Right atrium auricular region (tissue), 2 donors: ENCODE results near the gene CACNA1C. TPM values are rescaled to one million over a fixed set of nuclear protein-coding genes. Genes with fewer than 3 reads are reported as not detected.

Experiments used
- DNase-seq: peaks from one replicate; pipeline ENCODE4 v3.0.0-alpha.2; 2019; ENCODE audit warnings: low spot score
- H3K27ac ChIP-seq, 2 donors: fragments of 200-600 bp; sonication (generic); 1 replicate in 1 of 2; 2 replicates in 1 of 2; pipeline ENCODE4 v1.5.1; 2016 to 2019
- H3K27me3 ChIP-seq, 2 donors: fragments of 200-600 bp; sonication (generic); one replicate each; pipeline versions ENCODE4 v1.5.1 to v1.6.0; 2017 to 2019
- H3K36me3 ChIP-seq: fragments of 200-600 bp; sonication (generic); one replicate; pipeline ENCODE4 v1.5.1; 2016
- H3K4me1 ChIP-seq, 2 donors: fragments of 200-600 bp; sonication (generic); one replicate each; pipeline versions ENCODE4 v1.5.1 to v1.6.0; 2017 to 2019
- H3K4me3 ChIP-seq, 2 donors: fragments of 200-600 bp; sonication (generic); 1 replicate in 1 of 2; 2 replicates in 1 of 2; pipeline ENCODE4 v1.5.1; 2017 to 2019; ENCODE audit warnings: mild to moderate bottlenecking in 1 of 2, moderate library complexity in 1 of 2
- H3K9me3 ChIP-seq, 2 donors: fragments of 200-600 bp; sonication (generic); one replicate each; pipeline ENCODE4 v1.5.1; 2019
- CTCF ChIP-seq, 2 donors: fragments of 200-600 bp; sonication (generic); IDR thresholded peaks; one replicate each; pipeline ENCODE4 v1.5.1; 2019; ENCODE audit warnings: antibody characterized with exemption in 2 of 2
- total RNA-seq, 2 donors: library from RNA; depleted of rRNA; stranded (reverse); fragments of >200 nt; gene quantifications; one replicate each; pipeline ENCODE4 v1.1.0, GENCODE V29; 2016

CACNA1C gene
- total RNA-seq, 2 donors from 2014 or later, result 83.1 to 93.6 TPM

- Histone ChIP-seq H3K27me3 (no peaks in the 10 kb centered on the region), H3K9me3 (no peaks in the 10 kb centered on the region), H3K27ac (peak overlapping the region; percentile 64 to 75), H3K36me3 (no peaks in the 10 kb centered on the region), H3K4me3 (no peak overlapping the region), H3K4me1 (peaks cover 0 to 47% of the 10 kb centered on the region in 2 donors)
- TF ChIP-seq CTCF (IDR thresholded peaks at IDR 0.05), result no peak
- DNase-seq, result no peak
These were observed 55.4 kb downstream of the CACNA1C start for GRCh38 chr12:2108166-2108565.

- no peaks in the 10 kb centered on the region for H3K27me3 ChIP-seq
- H3K4me3 ChIP-seq, result no peak overlapping the region
- H3K27ac ChIP-seq, result peak overlapping the region; percentile 64 to 75
- no peak for DNase-seq
- H3K36me3 ChIP-seq, result no peaks in the 10 kb centered on the region
- peaks cover 0 to 57% of the 10 kb centered on the region in 2 donors for H3K4me1 ChIP-seq
- no peaks in the 10 kb centered on the region for H3K9me3 ChIP-seq
- no peak for TF ChIP-seq CTCF (IDR thresholded peaks at IDR 0.05)
These were observed 56.3 kb downstream of the CACNA1C start for GRCh38 chr12:2108975-2109671.

- peaks cover 0 to 59% of the 10 kb centered on the region in 2 donors for H3K4me1 ChIP-seq
- no peaks in the 10 kb centered on the region for H3K9me3 ChIP-seq
- H3K36me3 ChIP-seq, result peaks cover 3% of the 10 kb centered on the region
- H3K27me3 ChIP-seq, result no peaks in the 10 kb centered on the region
- DNase-seq, result no peak
- peak overlapping the region; percentile 64 to 75 for H3K27ac ChIP-seq
- TF ChIP-seq CTCF (IDR thresholded peaks at IDR 0.05), result no peak
- no peak overlapping the region for H3K4me3 ChIP-seq
These were observed 57.3 kb downstream of the CACNA1C start for GRCh38 chr12:2110127-2110526.

GRCh38 chr12:2110849-2111566, 58.2 kb downstream of the CACNA1C start:
- Histone ChIP-seq H3K4me3 (no peak overlapping the region), H3K27me3 (no peaks in the 10 kb centered on the region), H3K9me3 (no peaks in the 10 kb centered on the region), H3K4me1 (peaks cover 0 to 59% of the 10 kb centered on the region in 2 donors), H3K27ac (peak overlapping the region; percentile 64 to 75), H3K36me3 (peaks cover 12% of the 10 kb centered on the region)
- no peak for TF ChIP-seq CTCF (IDR thresholded peaks at IDR 0.05)
- no peak for DNase-seq

- Histone ChIP-seq H3K27ac (peak overlapping the region; percentile 64 to 75), H3K9me3 (no peaks in the 10 kb centered on the region), H3K4me1 (peaks cover 0 to 59% of the 10 kb centered on the region in 2 donors), H3K27me3 (no peaks in the 10 kb centered on the region), H3K36me3 (peaks cover 20% of the 10 kb centered on the region), H3K4me3 (no peak overlapping the region)
- no peak for TF ChIP-seq CTCF (IDR thresholded peaks at IDR 0.05)
- no peak for DNase-seq
These were observed 59.0 kb downstream of the CACNA1C start for GRCh38 chr12:2111826-2112225.
